ENCODE measurements around the gene ZNF714.

DNA sequence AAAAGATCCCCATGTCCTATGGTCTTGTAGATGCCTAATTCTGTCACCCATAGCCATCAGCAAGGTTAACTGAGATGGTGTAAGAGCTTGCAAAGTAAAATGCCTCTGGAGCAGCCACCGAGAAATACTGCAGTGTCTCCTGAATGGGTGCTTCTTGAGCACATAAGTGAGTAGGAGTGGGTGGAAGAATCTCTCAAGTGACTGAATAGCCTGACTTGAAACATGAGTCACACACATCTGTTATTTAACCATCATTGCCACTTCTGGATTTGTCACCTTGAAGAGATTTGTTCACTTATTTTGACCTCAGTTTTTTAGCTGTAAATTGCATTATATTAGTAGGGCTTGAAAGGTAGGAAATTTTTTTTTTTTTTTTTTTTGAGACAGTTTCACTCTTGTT, 2.3 kb downstream of the ZNF714 start:
- TF ChIP-seq POLR2A (IDR thresholded peaks at IDR 0.05) (no peak), CTCF (IDR thresholded peaks at IDR 0.05) (no peak)
